ENCODE measurements around the gene LRP10.

The LRP10 gene

DNA sequence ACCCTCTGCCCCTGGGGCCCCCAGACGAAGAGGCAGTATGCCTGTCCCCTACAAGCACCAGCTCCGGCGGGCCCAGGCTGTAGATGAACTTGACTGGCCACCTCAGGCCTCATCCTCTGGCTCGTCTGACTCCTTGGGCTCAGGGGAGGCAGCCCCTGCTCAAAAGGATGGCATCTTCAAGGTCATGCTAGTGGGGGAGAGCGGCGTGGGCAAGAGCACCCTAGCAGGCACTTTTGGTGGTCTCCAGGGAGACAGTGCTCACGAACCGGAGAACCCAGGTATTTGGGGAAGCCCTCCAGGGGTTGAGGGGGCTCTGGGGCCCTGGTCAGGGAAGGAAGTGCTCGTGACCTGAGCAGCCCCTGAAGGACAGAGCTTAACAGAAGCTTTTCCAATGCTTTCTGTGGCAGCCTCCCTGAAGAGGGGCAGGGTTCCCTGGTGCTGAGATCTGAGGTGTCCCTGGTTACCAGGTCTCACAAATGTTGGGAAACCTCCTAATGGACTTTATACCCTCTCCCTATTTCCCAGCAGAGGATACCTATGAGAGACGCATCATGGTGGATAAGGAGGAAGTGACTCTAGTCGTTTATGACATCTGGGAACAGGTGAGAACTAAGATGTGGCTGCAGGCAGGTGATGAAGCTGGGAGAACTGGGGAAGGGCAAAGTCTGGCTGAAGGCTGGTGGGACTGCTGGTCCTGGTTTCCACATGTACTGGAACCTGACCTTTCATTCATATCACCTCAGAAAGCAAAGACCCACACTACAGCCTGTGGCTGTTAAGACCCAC is 13.4 kb downstream of the LRP10 start:
- no peak for DNase-seq (ENCODE audit: low read depth in 1 of 2, low spot score in 1 of 2)

DNA sequence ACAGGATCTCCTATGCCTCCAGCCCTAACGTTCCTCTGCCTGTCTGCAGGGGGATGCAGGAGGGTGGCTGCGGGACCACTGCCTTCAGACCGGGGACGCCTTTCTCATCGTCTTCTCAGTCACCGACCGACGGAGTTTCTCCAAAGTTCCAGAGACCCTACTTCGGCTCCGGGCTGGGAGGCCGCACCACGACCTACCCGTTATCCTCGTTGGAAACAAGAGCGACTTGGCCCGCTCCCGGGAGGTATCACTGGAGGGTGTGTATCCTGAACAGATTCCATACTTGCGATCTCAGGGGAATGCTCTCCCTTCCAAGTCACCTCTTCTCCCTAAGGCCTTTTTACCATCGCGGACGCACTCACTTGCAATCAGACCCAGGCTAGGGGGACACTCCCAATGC is 14.4 kb downstream of the LRP10 start:
- DNase-seq (ENCODE audit: low read depth in 1 of 2, low spot score in 1 of 2), result no peak

GRCh38 chr14:22886500-22887259 is 15.1 kb downstream of the LRP10 start:
- DNase-seq (ENCODE audit: low read depth in 1 of 2, low spot score in 1 of 2), result peak; percentile 61 to 66

DNA sequence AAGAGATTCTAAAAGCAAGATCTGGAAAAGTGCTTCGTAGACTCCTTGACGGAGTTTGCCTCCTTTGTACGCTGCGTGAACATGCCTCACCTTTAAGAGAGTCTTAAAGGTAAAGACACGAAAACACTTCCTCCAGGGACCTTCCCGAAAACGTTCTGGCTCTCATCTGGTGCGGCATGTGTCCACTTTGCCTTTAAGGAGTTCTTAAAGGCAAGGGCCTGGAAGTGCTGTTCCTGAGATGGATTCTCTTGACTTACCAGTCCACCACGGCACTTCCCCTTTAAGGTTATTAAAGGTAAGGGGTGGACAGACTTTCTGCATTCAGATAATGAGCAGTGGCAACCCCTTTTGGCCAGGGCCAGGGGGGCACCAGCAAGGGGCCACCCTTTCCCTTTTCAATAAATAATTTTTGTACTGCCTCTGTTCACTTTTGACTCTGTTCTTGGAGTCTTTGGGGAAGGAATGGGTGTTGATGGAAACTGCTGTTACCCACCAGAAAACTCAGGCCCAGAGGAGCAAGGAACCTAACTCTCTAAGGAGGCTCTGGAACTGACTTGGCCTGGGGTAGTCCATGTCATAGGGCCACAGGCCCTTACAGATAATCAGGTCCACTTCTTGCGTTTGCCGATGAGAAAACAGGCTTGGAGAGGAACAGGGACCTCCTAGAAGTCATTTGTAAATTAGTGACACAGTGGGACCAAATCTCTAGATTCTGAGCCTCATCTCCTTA is 15.9 kb downstream of the LRP10 start:
- no peak for DNase-seq (ENCODE audit: low read depth in 1 of 2, low spot score in 1 of 2)

GRCh38 chr14:22887990-22888378 is 16.4 kb downstream of the LRP10 start:
- DNase-seq (ENCODE audit: low read depth in 1 of 2, low spot score in 1 of 2), result peak in 1 of 2 donors; percentile 37

- DNase-seq (ENCODE audit: low read depth in 1 of 2, low spot score in 1 of 2), result no peak
Observed at GRCh38 chr14:22888662-22889061, 17.1 kb downstream of the LRP10 start.

GRCh38 chr14:22890416-22890815 is 18.9 kb downstream of the LRP10 start:
- no peak for DNase-seq (ENCODE audit: low read depth in 1 of 2, low spot score in 1 of 2)

DNA sequence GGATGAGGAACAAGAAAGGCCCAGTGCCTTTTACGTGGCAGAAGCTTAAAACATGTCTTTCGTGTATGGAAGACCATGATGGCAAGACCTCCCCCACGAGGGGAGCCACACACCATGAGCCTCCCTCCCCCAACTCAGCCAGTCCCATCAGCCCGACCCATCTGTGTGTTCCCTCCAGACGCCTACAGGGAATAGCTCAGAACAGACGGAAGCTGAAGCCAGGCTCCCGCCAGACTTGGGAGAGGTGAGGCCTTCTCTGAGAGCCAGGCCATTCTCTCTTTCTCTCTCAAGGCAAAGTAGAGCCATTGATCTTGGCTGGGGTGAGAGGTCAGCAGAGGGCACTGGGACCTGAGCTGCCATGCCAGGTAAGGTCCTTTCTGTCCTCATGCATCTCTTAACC is 20.9 kb downstream of the LRP10 start:
- no peak for DNase-seq (ENCODE audit: low read depth in 1 of 2, low spot score in 1 of 2)

DNA sequence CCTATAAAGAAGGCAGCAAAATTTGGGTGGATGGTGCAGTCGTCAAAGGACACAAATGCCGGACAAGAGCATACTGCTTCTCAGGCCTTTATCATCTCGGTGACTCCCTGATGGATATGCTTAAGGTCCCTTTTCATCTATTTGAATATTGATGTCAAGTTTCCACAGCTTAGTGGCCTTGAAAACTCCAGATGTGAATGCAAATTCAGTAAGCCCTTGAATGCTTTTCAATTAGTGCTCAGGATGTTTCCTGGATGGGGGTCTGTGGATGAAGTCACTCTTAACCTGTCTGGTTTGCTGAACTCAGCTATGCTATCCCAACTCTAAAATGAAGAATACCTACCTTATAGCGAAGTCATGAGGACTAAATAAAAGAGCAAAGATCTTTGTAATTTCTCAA is 22.2 kb downstream of the LRP10 start:
- DNase-seq (ENCODE audit: low read depth in 1 of 2, low spot score in 1 of 2), result no peak

- no peak for DNase-seq (ENCODE audit: low read depth in 1 of 2, low spot score in 1 of 2)
Observed at GRCh38 chr14:22895402-22895801, 23.9 kb downstream of the LRP10 start.

DNA sequence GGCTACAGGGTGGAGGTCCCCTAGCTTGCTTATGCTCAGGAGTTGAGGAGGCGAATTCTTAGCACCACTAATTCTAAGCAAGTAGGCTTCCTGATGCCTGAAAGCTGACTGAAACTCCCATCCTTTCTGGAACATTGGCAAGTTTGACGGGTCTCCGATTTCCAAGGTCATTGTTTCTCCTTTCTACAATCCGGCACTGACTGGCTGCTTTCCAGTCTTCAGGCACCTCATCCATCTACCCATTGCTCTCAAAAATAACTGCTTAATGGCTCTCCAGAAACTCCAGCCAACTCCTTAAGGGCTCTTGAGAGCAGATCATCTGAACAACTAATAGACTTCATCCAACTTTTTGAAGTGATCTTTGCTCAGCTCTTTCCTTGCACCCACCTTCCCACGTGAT is 24.8 kb downstream of the LRP10 start:
- DNase-seq (ENCODE audit: low read depth in 1 of 2, low spot score in 1 of 2), result no peak

DNA sequence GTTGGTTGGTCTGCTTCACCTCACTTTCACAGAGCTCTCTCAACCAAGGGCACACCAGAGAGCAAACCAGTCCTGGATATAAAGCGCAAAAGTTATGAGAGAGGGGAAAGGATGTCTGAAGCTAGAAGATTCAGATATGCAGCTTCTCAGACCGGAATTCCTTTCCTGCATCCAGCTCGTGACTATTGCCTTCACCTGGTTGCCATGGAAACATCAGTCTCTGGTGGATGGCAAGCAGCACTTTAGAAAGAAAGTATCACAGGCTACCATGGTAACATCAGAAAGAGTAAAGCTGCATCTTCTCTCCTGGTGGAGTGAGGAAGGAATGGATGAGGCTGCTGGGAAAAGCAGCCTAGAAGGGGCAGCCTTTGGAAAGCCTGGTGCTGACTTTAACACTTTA is 25.2 kb downstream of the LRP10 start:
- DNase-seq (ENCODE audit: low read depth in 1 of 2, low spot score in 1 of 2), result no peak

DNA sequence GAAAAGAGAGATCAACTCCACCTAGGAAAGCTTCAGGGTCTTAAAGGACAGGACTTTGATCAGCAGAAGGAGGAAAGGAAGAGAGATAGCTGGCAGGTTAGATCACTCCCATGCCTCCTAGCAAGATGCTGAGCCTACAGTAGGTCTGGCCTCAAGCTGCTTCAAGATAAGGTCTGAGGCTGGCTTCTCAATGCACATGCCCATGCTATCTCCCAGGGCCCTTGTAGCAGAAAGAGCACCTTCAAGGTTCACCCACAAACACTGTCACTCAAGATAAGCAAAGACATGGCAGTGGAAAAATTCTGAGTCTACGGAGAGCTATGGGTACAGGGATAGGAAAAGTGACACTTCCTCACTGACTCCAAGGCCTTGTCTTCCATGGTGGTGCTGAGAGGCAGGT is 25.8 kb downstream of the LRP10 start:
- no peak for DNase-seq (ENCODE audit: low read depth in 1 of 2, low spot score in 1 of 2)

DNA sequence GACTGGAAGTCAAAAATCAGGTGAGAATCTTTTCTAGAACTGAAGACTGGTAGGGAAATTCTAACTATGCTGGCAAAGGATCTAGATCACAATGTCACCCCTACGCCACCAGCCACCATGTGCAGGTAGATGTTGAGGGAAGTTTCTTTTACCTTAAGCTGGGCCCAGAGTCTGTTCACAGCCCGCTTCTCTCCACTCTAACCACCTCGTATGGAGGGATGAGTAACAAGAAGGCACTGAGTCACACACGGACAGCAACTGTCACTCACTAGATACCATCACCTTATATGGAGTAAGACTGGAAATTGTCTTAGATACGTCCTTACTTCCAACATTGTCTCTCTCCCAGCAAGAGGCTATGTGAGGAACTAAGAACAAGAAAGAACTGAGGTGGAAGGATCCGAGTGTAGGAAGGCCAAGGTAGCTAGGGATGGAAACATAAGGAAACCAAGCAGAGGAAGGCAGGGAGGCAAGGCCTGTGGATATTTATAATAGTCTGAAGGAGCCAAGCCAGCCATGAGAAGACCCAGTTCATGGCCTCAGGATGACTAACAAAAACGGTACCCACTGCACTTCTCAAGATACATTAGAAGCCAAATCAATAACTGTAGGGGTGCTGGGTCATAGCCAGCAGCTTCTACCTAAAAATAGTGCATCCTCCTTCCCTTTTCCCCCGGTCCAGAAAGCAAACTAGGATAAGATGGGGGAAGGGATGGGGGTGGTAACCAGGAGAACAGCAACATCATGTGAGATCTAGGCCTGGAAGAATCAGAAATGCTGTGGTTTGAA is 27.0 kb downstream of the LRP10 start:
- no peak for DNase-seq (ENCODE audit: low read depth in 1 of 2, low spot score in 1 of 2)

- no peak for DNase-seq (ENCODE audit: low read depth in 1 of 2, low spot score in 1 of 2)
Observed at GRCh38 chr14:22900081-22900799, 28.7 kb downstream of the LRP10 start.

- DNase-seq (ENCODE audit: low read depth in 1 of 2, low spot score in 1 of 2), result no peak
Observed at GRCh38 chr14:22901799-22902198, 30.3 kb downstream of the LRP10 start.

DNA sequence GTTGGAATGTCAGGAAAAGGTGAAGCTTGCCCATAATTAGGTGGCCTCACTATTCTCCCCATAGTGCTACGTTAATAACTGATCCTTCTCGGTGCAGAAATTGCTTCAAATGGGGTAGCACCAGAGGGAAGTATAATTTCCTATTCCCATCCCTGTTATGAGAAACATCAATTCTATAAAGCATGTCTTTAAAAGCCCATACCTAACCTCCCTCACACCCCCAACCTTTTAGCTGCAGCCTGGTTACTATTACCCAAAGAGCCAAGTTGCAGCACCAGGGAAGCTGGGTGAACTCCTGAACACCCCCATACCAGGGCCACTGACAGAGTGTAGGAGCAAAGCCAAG is 32.2 kb downstream of the LRP10 start:
- no peak for DNase-seq (ENCODE audit: low read depth in 1 of 2, low spot score in 1 of 2)

GRCh38 chr14:22905627-22906026 is 34.1 kb downstream of the LRP10 start:
- DNase-seq (ENCODE audit: low read depth in 1 of 2, low spot score in 1 of 2), result no peak

DNA sequence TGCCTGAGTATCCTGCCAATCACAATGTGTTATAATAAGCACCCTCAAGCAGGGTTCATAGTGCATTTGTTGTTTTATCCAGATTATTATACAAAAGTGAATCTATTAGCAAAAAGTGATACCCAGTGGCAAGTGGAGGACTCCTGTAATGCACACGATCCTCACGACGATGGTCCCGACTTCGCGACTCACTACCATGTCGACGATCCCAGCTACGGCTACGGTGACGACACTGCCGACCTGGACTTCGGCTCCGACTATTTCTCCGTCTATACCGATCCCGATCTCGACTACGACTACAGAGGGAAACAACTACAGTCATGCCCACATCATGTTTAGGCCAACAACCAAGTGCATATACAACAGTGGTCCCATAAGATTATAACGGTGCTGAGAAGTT is 34.5 kb downstream of the LRP10 start:
- DNase-seq (ENCODE audit: low read depth in 1 of 2, low spot score in 1 of 2), result no peak

DNA sequence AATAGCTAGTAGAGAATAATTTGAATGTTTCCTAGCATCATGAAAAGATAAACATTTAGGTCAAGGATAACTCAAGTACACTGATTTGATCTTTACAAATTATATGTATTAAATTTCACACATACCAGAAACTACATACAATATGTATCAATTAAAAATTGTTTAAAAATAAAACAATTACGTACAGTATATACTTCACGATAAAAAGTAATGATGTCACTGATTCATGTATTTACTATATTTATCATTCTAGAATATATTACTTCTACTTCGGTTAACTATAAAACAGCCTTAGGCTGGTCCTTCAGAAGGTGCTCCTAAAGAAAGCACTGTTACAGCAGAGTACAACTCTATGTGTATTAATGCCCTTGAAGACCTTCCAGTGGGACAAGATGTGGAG is 35.9 kb downstream of the LRP10 start:
- DNase-seq (ENCODE audit: low read depth in 1 of 2, low spot score in 1 of 2), result no peak

GRCh38 chr14:22908601-22909000 is 37.1 kb downstream of the LRP10 start:
- no peak for DNase-seq (ENCODE audit: low read depth in 1 of 2, low spot score in 1 of 2)

Data from activated T-helper 1 cell treated with anti-CD3 and anti-CD28 coated beads, Interleukin-2, amount 50 U/mL, for 16 hours (primary cell).